Measurements from ENCODE around the gene ABHD8.

DNA sequence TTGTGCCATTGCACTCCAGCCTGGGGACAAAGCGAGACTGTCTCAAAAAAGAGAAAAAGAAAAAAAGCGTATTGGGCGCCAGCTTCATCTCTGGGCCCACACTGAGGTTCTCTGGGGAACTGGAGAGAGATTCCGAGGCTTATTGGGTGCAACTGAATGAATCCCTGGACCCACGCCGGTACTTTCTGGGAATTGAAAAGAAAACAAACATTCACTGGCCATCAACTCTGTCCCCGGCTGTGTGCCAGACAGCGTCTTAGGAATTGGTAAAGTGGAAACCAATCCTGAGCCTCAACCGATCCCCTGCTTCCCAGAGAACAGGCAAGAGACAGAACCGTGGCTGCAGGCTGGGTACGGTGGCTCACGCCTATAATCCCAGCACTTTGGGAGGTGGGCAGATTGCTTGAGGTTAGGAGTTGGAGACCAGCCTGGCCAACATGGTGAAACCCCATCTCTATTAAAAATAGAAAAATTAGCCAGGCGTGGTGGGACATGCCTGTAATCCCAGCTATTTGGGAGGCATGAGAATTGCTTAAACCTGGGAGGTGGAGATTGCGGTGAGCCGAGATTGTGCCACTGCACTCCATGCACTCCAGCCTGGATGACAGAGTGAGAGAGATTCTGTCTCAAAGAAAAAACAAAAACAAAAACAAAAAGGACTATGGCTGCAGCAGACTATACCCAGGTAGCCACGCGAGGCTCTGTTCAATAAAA is 22.8 kb upstream of the ABHD8 start:
- TF ChIP-seq POLR2A (IDR thresholded peaks at IDR 0.05; ENCODE audit: low read length) = no peak
- TF ChIP-seq GATA1 (IDR thresholded peaks at IDR 0.05; ENCODE audit: low read depth, low read length) = no peak
